HL-60 (cell line): Measurements from ENCODE around the gene MIA3.
"Not testable (repeated sequence)": the region's sequence is repeated elsewhere in the genome, so short reads cannot be mapped to it uniquely, and the experiment has no call there.

Experiments
- CTCF ChIP-seq: IDR thresholded peaks from one replicate; pipeline ENCODE4 v1.5.1; 2011; ENCODE audit warnings: low read length, control low read depth, inconsistent platforms; ENCODE audit not compliant: insufficient read depth
- GABPA ChIP-seq: IDR thresholded peaks from 2 replicates; pipeline ENCODE4 v1.6.1; 2012; ENCODE audit warnings: low read depth
- POLR2AphosphoS5 ChIP-seq: IDR thresholded peaks from 2 replicates; pipeline ENCODE4 v1.6.1; 2012; ENCODE audit warnings: low read depth
- REST ChIP-seq: IDR thresholded peaks from 2 replicates; pipeline ENCODE4 v1.6.1; 2012; ENCODE audit warnings: low read depth; ENCODE audit not compliant: insufficient replicate concordance
- SPI1 ChIP-seq: IDR thresholded peaks from 2 replicates; pipeline ENCODE4 v1.6.1; 2012; ENCODE audit warnings: low read depth, mild to moderate bottlenecking, borderline replicate concordance

GRCh38 chr1:222669107-222669506 lies 51.2 kb downstream of the MIA3 start:
- not testable (repeated sequence) for TF ChIP-seq CTCF, POLR2AphosphoS5, REST, SPI1, GABPA
